Uterus (tissue), 4 donors: ENCODE results near the gene VEGFD. TPM values are rescaled to one million over a fixed set of nuclear protein-coding genes. Genes with fewer than 3 reads are reported as not detected.
A peak's percentile ranks its signal among the peaks of the same experiment; 100 is the strongest.

ENCODE experiments used
- DNase-seq, 2 donors: peaks; one replicate each; pipeline ENCODE4 v3.0.0-alpha.2; 2019 to 2020
- H3K27ac ChIP-seq, 2 donors: fragments of 200-600 bp; sonication (generic); 1 replicate in 1 of 2; 2 replicates in 1 of 2; pipeline ENCODE4 v1.5.1; 2016 to 2018
- H3K27me3 ChIP-seq, 2 donors: fragments of 200-600 bp; sonication (generic); one replicate each; pipeline ENCODE4 v1.5.1; 2018 to 2019; ENCODE audit warnings: control low read depth in 1 of 2
- H3K36me3 ChIP-seq, 2 donors: fragments of 200-600 bp; sonication (generic); one replicate each; pipeline ENCODE4 v1.5.1; 2019; ENCODE audit warnings: control low read depth in 1 of 2
- H3K4me1 ChIP-seq, 2 donors: fragments of 200-600 bp; sonication (generic); one replicate each; pipeline ENCODE4 v1.5.1; 2018 to 2019; ENCODE audit warnings: control low read depth in 1 of 2
- H3K4me3 ChIP-seq, 2 donors: fragments of 200-600 bp; sonication (generic); 1 replicate in 1 of 2; 2 replicates in 1 of 2; pipeline ENCODE4 v1.5.1; 2018 to 2019; ENCODE audit warnings: mild to moderate bottlenecking in 1 of 2
- H3K9me3 ChIP-seq, 2 donors: fragments of 200-600 bp; sonication (generic); one replicate each; pipeline ENCODE4 v1.5.1; 2019; ENCODE audit warnings: control low read depth in 1 of 2
- CTCF ChIP-seq, 4 experiments: fragments of 200-600 bp in 2 of 4; fragments of 450-650 bp in 2 of 4; sonication (generic) in 2 of 4; IDR thresholded peaks; one replicate each; pipeline ENCODE4 v1.5.1; 2016 to 2019; ENCODE audit warnings: antibody characterized with exemption in 4 of 4, mild to moderate bottlenecking in 2 of 4, moderate library complexity in 1 of 4
- POLR2A ChIP-seq, 2 donors: fragments of 450-650 bp; IDR thresholded peaks; one replicate each; pipeline ENCODE4 v1.6.1; 2016; ENCODE audit warnings: antibody characterized with exemption in 2 of 2, mild to moderate bottlenecking in 1 of 2, moderate library complexity in 1 of 2
- intact Hi-C: fragments of 100-400 bp; cut with DNase I; formaldehyde crosslinking; loops from one replicate; pipeline ENCODE4 v1.15.1; 2023; ENCODE audit warnings: low total_unique reads
- total RNA-seq, 4 donors: library from RNA; depleted of rRNA in 3 of 4; stranded (reverse); fragments of >200 nt in 3 of 4; gene quantifications; one replicate each; pipeline versions ENCODE4 v1.1.0 to v1.2.4, GENCODE V29; 2014 to 2023
- donor health status: DM: yes; HTN: yes; CAD: no.

Gene VEGFD
- 10 to 100 TPM in 1 of 4 donors, 1 to 10 TPM in 2, not detected in 1; 2.9 to 13.2 (median 6.2) TPM for total RNA-seq

GRCh38 chrX:15384304-15384703 lies at the start of gene VEGFD:
VEGFD (minus strand) TSS chrX:15384413; CDS start chrX:15383946, 467 bp downstream.
- TF ChIP-seq CTCF (IDR thresholded peaks at IDR 0.05) (no peak), POLR2A (IDR thresholded peaks at IDR 0.05) (no peak)
- intact Hi-C loops: no loop called here
- peak in 1 of 2 donors; percentile 27 for DNase-seq
- no peak within 1 kb of the TSS for H3K27ac ChIP-seq
- H3K36me3 ChIP-seq: no peaks in the 10 kb centered on the region
- no peaks in the 10 kb centered on the region for H3K9me3 ChIP-seq
- H3K27me3 ChIP-seq: no peaks in the 10 kb centered on the region
- H3K4me3 ChIP-seq: no peak within 1 kb of the TSS
- H3K4me1 ChIP-seq: no peaks in the 10 kb centered on the region

- H3K9me3 ChIP-seq: no peaks in the 10 kb centered on the region
- peaks cover 0 to 4% of the 10 kb centered on the region in 2 donors for H3K27me3 ChIP-seq
- DNase-seq: no peak
- intact Hi-C loops: no loop called here
- no peak overlapping the region for H3K4me3 ChIP-seq
- H3K27ac ChIP-seq: no peak overlapping the region
- TF ChIP-seq POLR2A (IDR thresholded peaks at IDR 0.05) (no peak), CTCF (IDR thresholded peaks at IDR 0.05) (no peak)
- no peaks in the 10 kb centered on the region for H3K36me3 ChIP-seq
- H3K4me1 ChIP-seq: no peaks in the 10 kb centered on the region
These were observed 46.4 kb upstream of the VEGFD start for GRCh38 chrX:15430584-15430983.

- intact Hi-C loops: no loop called here
- TF ChIP-seq CTCF (IDR thresholded peaks at IDR 0.05) (no peak), POLR2A (IDR thresholded peaks at IDR 0.05) (no peak)
- no peak overlapping the region for H3K27ac ChIP-seq
These were observed 45.9 kb upstream of the VEGFD start for GRCh38 chrX:15430076-15430475.

GRCh38 chrX:15425024-15425423 lies 40.8 kb upstream of the VEGFD start:
- H3K4me3 ChIP-seq: no peak overlapping the region
- TF ChIP-seq POLR2A (IDR thresholded peaks at IDR 0.05) (no peak), CTCF (IDR thresholded peaks at IDR 0.05) (no peak)
- no peaks in the 10 kb centered on the region for H3K36me3 ChIP-seq
- intact Hi-C loops: no loop called here
- no peaks in the 10 kb centered on the region for H3K27me3 ChIP-seq
- no peak overlapping the region for H3K27ac ChIP-seq
- H3K4me1 ChIP-seq: no peaks in the 10 kb centered on the region
- no peak for DNase-seq
- H3K9me3 ChIP-seq: no peaks in the 10 kb centered on the region

More at GRCh38 chrX:15430076-15430475, 45.9 kb upstream of the VEGFD start:
- Histone ChIP-seq H3K27me3 (peaks cover 0 to 4% of the 10 kb centered on the region in 2 donors), H3K4me1 (no peaks in the 10 kb centered on the region), H3K4me3 (no peak overlapping the region), H3K9me3 (no peaks in the 10 kb centered on the region), H3K36me3 (no peaks in the 10 kb centered on the region)
- no peak for DNase-seq

GRCh38 chrX:15418707-15419181 lies 34.5 kb upstream of the VEGFD start:
- H3K36me3 ChIP-seq: no peaks in the 10 kb centered on the region

More at GRCh38 chrX:15418707-15419181, 34.5 kb upstream of the VEGFD start:
- Histone ChIP-seq H3K27me3 (peaks cover 0 to 10% of the 10 kb centered on the region in 2 donors), H3K27ac (no peak overlapping the region), H3K4me1 (no peaks in the 10 kb centered on the region), H3K4me3 (no peak overlapping the region), H3K9me3 (no peaks in the 10 kb centered on the region)
- intact Hi-C loops: no loop called here
- DNase-seq: no peak
- TF ChIP-seq CTCF (IDR thresholded peaks at IDR 0.05) (no peak), POLR2A (IDR thresholded peaks at IDR 0.05) (no peak)
